SH-SY5Y (cell line): ENCODE measurements around the gene ATP6V1C2.

Experiments used
- GATA2 ChIP-seq: IDR thresholded peaks from 2 replicates; pipeline ENCODE4 v1.6.1; 2011; ENCODE audit warnings: mild to moderate bottlenecking, low read depth, low read length
- GATA3 ChIP-seq: IDR thresholded peaks from 2 replicates; pipeline ENCODE4 v1.6.1; 2011; ENCODE audit warnings: low read depth, mild to moderate bottlenecking, low read length, moderate library complexity

DNA sequence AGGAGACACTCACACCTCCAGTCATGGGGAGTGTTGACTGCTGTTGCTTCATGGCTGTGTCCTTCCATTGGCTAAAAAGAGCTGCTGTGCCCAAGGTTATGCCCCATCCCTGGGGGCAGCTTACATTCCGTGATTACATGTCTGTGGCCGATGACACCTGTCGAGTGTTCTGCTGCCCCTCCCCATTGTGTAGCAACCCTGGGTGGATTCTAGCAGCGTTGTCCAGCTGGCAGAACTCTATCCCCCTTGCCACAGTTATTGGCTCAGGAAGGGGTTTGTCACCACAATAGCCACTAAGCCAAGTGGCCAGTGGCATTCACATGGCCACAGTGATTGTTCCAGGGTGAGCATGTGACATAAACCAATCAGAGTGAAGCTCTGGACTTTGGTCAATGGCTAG lies 102.8 kb downstream of the ATP6V1C2 start:
- no peak for TF ChIP-seq GATA2
- no peak for TF ChIP-seq GATA3
